Spleen (tissue), 7 donors: Measurements from ENCODE around the gene PLEKHA5.

Experiments
- POLR2A ChIP-seq, 3 donors: fragments of 450-650 bp; IDR thresholded peaks; one replicate each; pipeline ENCODE4 v1.5.1; 2017; ENCODE audit warnings: antibody characterized with exemption in 3 of 3, mild to moderate bottlenecking in 1 of 3
- POLR2AphosphoS5 ChIP-seq, 3 donors: sonication (generic); formaldehyde crosslinking; IDR thresholded peaks; one replicate each; pipeline ENCODE4 v1.5.1; 2017; ENCODE audit warnings: antibody characterized with exemption in 3 of 3
- TF ChIP-seq, protein P1 (sequence below), 11 experiments: fragments of 200-600 bp in 7 of 11; fragments of 450-650 bp in 4 of 11; sonication (generic) in 4 of 11; IDR thresholded peaks in 8 of 11; conservative IDR thresholded peaks in 3 of 11; 1 replicate in 7 of 11; 2 replicates in 4 of 11; pipeline versions ENCODE4 v1.4.0 to v1.8.0; 2016 to 2021; ENCODE audit warnings: antibody characterized with exemption in 11 of 11, inconsistent platforms in 4 of 11, mild to moderate bottlenecking in 1 of 11
- donor health status: DM: no; HTN: no; CAD: no; lungs with moderate emphysema.
- donor health status: DM: no; HTN: no; CAD: no.
- donor health status: DM: no; HTN: no; CAD: no.

DNA sequence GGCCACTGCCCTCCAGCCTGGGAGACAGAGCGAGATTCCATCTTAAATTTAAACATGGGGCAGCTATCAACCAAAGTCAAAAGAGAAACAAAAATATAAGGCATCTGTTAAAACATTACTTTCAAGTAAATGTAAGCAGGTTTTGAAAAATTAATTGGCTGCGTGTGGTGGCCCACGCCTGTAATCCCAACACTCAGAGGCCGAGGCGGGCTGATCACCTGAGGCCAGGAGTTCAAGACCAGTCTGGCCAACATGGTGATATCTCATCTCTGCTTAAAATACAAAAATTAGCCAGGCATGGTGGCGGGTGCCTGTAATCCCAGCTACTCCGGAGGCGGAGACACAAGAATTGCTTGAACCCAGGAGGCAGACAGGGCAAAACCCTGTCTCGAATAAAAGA is 82.7 kb downstream of the PLEKHA5 start:
- TF ChIP-seq, protein P1, sequence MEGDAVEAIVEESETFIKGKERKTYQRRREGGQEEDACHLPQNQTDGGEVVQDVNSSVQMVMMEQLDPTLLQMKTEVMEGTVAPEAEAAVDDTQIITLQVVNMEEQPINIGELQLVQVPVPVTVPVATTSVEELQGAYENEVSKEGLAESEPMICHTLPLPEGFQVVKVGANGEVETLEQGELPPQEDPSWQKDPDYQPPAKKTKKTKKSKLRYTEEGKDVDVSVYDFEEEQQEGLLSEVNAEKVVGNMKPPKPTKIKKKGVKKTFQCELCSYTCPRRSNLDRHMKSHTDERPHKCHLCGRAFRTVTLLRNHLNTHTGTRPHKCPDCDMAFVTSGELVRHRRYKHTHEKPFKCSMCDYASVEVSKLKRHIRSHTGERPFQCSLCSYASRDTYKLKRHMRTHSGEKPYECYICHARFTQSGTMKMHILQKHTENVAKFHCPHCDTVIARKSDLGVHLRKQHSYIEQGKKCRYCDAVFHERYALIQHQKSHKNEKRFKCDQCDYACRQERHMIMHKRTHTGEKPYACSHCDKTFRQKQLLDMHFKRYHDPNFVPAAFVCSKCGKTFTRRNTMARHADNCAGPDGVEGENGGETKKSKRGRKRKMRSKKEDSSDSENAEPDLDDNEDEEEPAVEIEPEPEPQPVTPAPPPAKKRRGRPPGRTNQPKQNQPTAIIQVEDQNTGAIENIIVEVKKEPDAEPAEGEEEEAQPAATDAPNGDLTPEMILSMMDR (IDR thresholded peaks at IDR 0.05 in 8 of 11, conservative IDR thresholded peaks at IDR 0.05 in 3 of 11), result no peak
- TF ChIP-seq POLR2A (IDR thresholded peaks at IDR 0.05) (no peak), POLR2AphosphoS5 (IDR thresholded peaks at IDR 0.05) (no peak)
